ENCODE data around the gene SCN3B. TPM values are rescaled to one million over a fixed set of nuclear protein-coding genes. Genes with fewer than 3 reads are reported as not detected.

Gene SCN3B
- total and polyA plus RNA-seq, 2 of the 4 experiments (the other 2 are of a cell fraction) = under 0.01 to 0.03 TPM

- BruUV-seq (replicated peaks) = no TSS peak
- Histone ChIP-seq H3K14ac (replicated peaks; ENCODE audit: low read depth, low read length) (no peak overlapping the region), H3K56ac (ENCODE audit: extremely low read depth, insufficient read depth, low read length) (no peak overlapping the region), H3K18ac (ENCODE audit: low read depth, low read length) (no peak overlapping the region), H2AK5ac (ENCODE audit: low read depth, low read length) (no peak overlapping the region), H4K20me1 (ENCODE audit: insufficient read depth, low read length) (no peaks in the 10 kb centered on the region), H4K8ac (ENCODE audit: low read depth in 2 of 2, low read length in 2 of 2) (no peak overlapping the region), H2BK15ac (ENCODE audit: low read depth, low read length) (no peak overlapping the region), H3K36me3 (ENCODE audit: control insufficient read depth, insufficient read depth, low read length) (no peaks in the 10 kb centered on the region), H2BK5ac (ENCODE audit: low read depth, low read length, poor library complexity, severe bottlenecking) (no peak overlapping the region), H3K4me2 (ENCODE audit: low read depth, low read length) (no peak overlapping the region), H2AFZ (replicated peaks; ENCODE audit: low read length, poor library complexity) (no peak overlapping the region), H3K9me3 (ENCODE audit: control insufficient read depth, insufficient read depth, low read length) (no peaks in the 10 kb centered on the region), H4K91ac (ENCODE audit: insufficient read depth, low read depth, low read length) (no peak overlapping the region), H3K4ac (ENCODE audit: low read depth, low read length) (no peak overlapping the region), H4K5ac (ENCODE audit: low read depth, low read length) (no peak overlapping the region), H3K27ac (ENCODE audit: insufficient read depth, low read length) (no peak overlapping the region), H3K79me1 (ENCODE audit: low read depth in 1 of 2, low read length in 2 of 2) (no peaks in the 10 kb centered on the region), H3K9me1 (ENCODE audit: insufficient read depth, low read length) (no peaks in the 10 kb centered on the region), H2BK120ac (ENCODE audit: low read depth, low read length) (no peak overlapping the region), H2AK9ac (replicated peaks; ENCODE audit: low read depth, low read length, poor library complexity) (no peak overlapping the region), H2BK20ac (ENCODE audit: low read depth, low read length) (no peak overlapping the region), H3K27me3 (ENCODE audit: control insufficient read depth, insufficient read depth, low read length) (peaks cover 8% of the 10 kb centered on the region; the same call in 1 of the 2 replicates), H3K4me3 (ENCODE audit: insufficient read depth, low read depth, low read length) (no peak overlapping the region), H3K4me1 (ENCODE audit: control insufficient read depth, insufficient read depth, low read length) (no peaks in the 10 kb centered on the region), H3K9ac (ENCODE audit: low read depth, low read length) (no peak overlapping the region), H3K23ac (ENCODE audit: low read depth, low read length) (no peak overlapping the region)
- CTCF ChIA-PET = no interaction called here
- dilution Hi-C loops (cut with HindIII; ENCODE audit: low sequenced_read_pairs, unreplicated experiment) = no loop called here
- in situ Hi-C loops (cut with MboI; ENCODE audit: low sequenced_read_pairs) = no loop called here
- intact Hi-C loops (cut with micrococcal nuclease) = no loop called here
- no peak for DNase-seq
- POLR2A ChIA-PET (ENCODE audit: unreplicated experiment) = no interaction called here
- no peak for ATAC-seq (ENCODE audit: low read depth)
- TF ChIP-seq MAZ (IDR thresholded peaks at IDR 0.05; ENCODE audit: borderline replicate concordance, low read depth, low read length) = no peak
- TF ChIP-seq CTCF (conservative IDR thresholded peaks at IDR 0.05; ENCODE audit: low read depth, low read length) = no peak
- TF ChIP-seq RFX5 (IDR thresholded peaks at IDR 0.05; ENCODE audit: low read depth, low read length) = no peak
- TF ChIP-seq RAD21 (IDR thresholded peaks at IDR 0.05; ENCODE audit: low read length) = no peak
- TF ChIP-seq NFE2L2 (IDR thresholded peaks at IDR 0.05; ENCODE audit: low read depth, low read length) = no peak
- no peak for TF ChIP-seq MXI1 (IDR thresholded peaks at IDR 0.05; ENCODE audit: borderline replicate concordance, low read depth, low read length)
- no peak for TF ChIP-seq POLR2A (IDR thresholded peaks at IDR 0.05; ENCODE audit: low read depth, low read length)
- TF ChIP-seq RCOR1 (IDR thresholded peaks at IDR 0.05; ENCODE audit: insufficient replicate concordance, low read length) = no peak
- TF ChIP-seq SMC3 (IDR thresholded peaks at IDR 0.05; ENCODE audit: low read depth, low read length) = no peak
- TF ChIP-seq CEBPB (IDR thresholded peaks at IDR 0.05; ENCODE audit: low read depth, low read length) = no peak
- TF ChIP-seq USF2 (IDR thresholded peaks at IDR 0.05; ENCODE audit: low read depth, low read length) = no peak
- no peak for TF ChIP-seq ELK1 (IDR thresholded peaks at IDR 0.05; ENCODE audit: borderline replicate concordance, low read depth, low read length)
- TF ChIP-seq MAFK (IDR thresholded peaks at IDR 0.05; ENCODE audit: low read depth, low read length) = no peak
- no peak for TF ChIP-seq BHLHE40 (IDR thresholded peaks at IDR 0.05; ENCODE audit: low read depth, low read length)
- no peak for TF ChIP-seq CHD1 (IDR thresholded peaks at IDR 0.05; ENCODE audit: low read depth, low read length)
- no peak for TF ChIP-seq FOS (IDR thresholded peaks at IDR 0.05; ENCODE audit: low read depth, low read length)
Measured at GRCh38 chr11:123692961-123693360, 38.5 kb upstream of the SCN3B start.
